Smooth muscle cell (in vitro differentiated cells): ENCODE measurements around the gene OSTM1. TPM values are rescaled to one million over a fixed set of nuclear protein-coding genes. Genes with fewer than 3 reads are reported as not detected.
A peak's percentile ranks its signal among the peaks of the same experiment; 100 is the strongest.

Source experiments
- DNase-seq: peaks from one replicate; lab custom pipeline; 2025; ENCODE audit not compliant: unreplicated experiment; lab: John Stamatoyannopoulos, UW
- H2AFZ ChIP-seq: fragments of 200-600 bp; sonication (generic); 2 replicates; pipeline ENCODE4 v1.6.0; 2016; ENCODE audit warnings: antibody characterized with exemption, low read depth, mild to moderate bottlenecking
- H3F3A ChIP-seq: fragments of 200-600 bp; sonication (generic); 2 replicates; pipeline ENCODE4 v1.6.0; 2017; ENCODE audit warnings: antibody characterized with exemption, low read depth
- H3K27ac ChIP-seq: fragments of 200-600 bp; sonication (generic); 2 replicates; pipeline ENCODE4 v1.5.1; 2016; ENCODE audit warnings: low read depth, mild to moderate bottlenecking
- H3K27me3 ChIP-seq: fragments of 200-600 bp; sonication (generic); 2 replicates; pipeline ENCODE4 v1.6.1; 2016; ENCODE audit warnings: low read depth, mild to moderate bottlenecking
- H3K36me3 ChIP-seq: fragments of 200-600 bp; sonication (generic); 2 replicates; pipeline ENCODE4 v1.5.1; 2016; ENCODE audit warnings: low read depth
- H3K4me1 ChIP-seq: fragments of 200-600 bp; sonication (generic); 2 replicates; pipeline ENCODE4 v1.5.1; 2016; ENCODE audit warnings: low read depth
- H3K4me2 ChIP-seq: fragments of 200-600 bp; sonication (generic); 2 replicates; pipeline ENCODE4 v1.6.0; 2016; ENCODE audit warnings: mild to moderate bottlenecking
- H3K4me3 ChIP-seq: fragments of 200-600 bp; sonication (generic); 2 replicates; pipeline ENCODE4 v1.5.1; 2016; ENCODE audit warnings: mild to moderate bottlenecking
- H3K79me2 ChIP-seq: fragments of 200-600 bp; sonication (generic); 2 replicates; pipeline ENCODE4 v1.6.0; 2016; ENCODE audit warnings: low read depth, mild to moderate bottlenecking
- H3K9ac ChIP-seq: fragments of 200-600 bp; sonication (generic); 2 replicates; pipeline ENCODE4 v1.6.0; 2016; ENCODE audit warnings: low read depth
- H3K9me3 ChIP-seq: fragments of 200-600 bp; sonication (generic); replicated peaks from 2 replicates; pipeline ENCODE4 v1.5.1; 2016; ENCODE audit warnings: low read depth
- H4K20me1 ChIP-seq: fragments of 200-600 bp; sonication (generic); 2 replicates; pipeline ENCODE4 v1.6.0; 2016; ENCODE audit warnings: low read depth
- CTCF ChIP-seq: fragments of 200-600 bp; sonication (generic); IDR thresholded peaks from 2 replicates; pipeline ENCODE4 v1.5.1; 2017; ENCODE audit warnings: borderline replicate concordance, mild to moderate bottlenecking, antibody characterized with exemption; ENCODE audit not compliant: insufficient read depth, poor library complexity, severe bottlenecking
- WGBS: methylation state at CpG from one replicate; pipeline ENCODE4 v1.1.7; 2016; ENCODE audit warnings: low lambda C conversion rate; 5-methylcytosine and 5-hydroxymethylcytosine counted together
- polyA plus RNA-seq: library from polyadenylated mRNA; unstranded; fragments of >200 nt; fragmentation: Nextera tagmentation; extraction: Ambion mirVana; gene quantifications from 2 replicates; pipeline ENCODE4 v1.2.1, GENCODE V29; 2016
- total RNA-seq: library from RNA; depleted of rRNA; stranded (reverse); fragments of >200 nt; gene quantifications from 2 replicates; pipeline ENCODE4 v1.2.3, GENCODE V29; 2014

OSTM1 gene
- total and polyA plus RNA-seq, 2 experiments from 2014 or later: 11.7 to 31.4 TPM

GRCh38 chr6:108118359-108118724, 43.8 kb upstream of the OSTM1 start:
- no peak overlapping the region for H3K27ac ChIP-seq
- WGBS: 20% methylated on average over 1 of the region's 45 CpGs
- H3F3A ChIP-seq: no peaks in the 10 kb centered on the region
- H3K9ac ChIP-seq: no peak overlapping the region
- H3K4me3 ChIP-seq: peak overlapping the region; percentile 61
- H3K36me3 ChIP-seq: no peaks in the 10 kb centered on the region
- peak overlapping the region; percentile 95 for H3K4me2 ChIP-seq
- no peaks in the 10 kb centered on the region for H4K20me1 ChIP-seq
- H3K9me3 ChIP-seq: no peaks in the 10 kb centered on the region
- no peak for TF ChIP-seq CTCF
- peak overlapping the region; percentile 41 for H2AFZ ChIP-seq
- DNase-seq: no peak
- no peaks in the 10 kb centered on the region for H3K79me2 ChIP-seq
- peaks cover 94% of the 10 kb centered on the region for H3K27me3 ChIP-seq
- H3K4me1 ChIP-seq: peaks cover 45% of the 10 kb centered on the region

- H3K4me1 ChIP-seq: peaks cover 44% of the 10 kb centered on the region
- no peak overlapping the region for H3K27ac ChIP-seq
- H3K79me2 ChIP-seq: no peaks in the 10 kb centered on the region
- H3K9me3 ChIP-seq: no peaks in the 10 kb centered on the region
- TF ChIP-seq CTCF: no peak
- no peak overlapping the region for H3K9ac ChIP-seq
- no peaks in the 10 kb centered on the region for H3F3A ChIP-seq
- DNase-seq: no peak
- peaks cover 89% of the 10 kb centered on the region for H3K27me3 ChIP-seq
- 1% methylated on average over 43 of the region's 72 CpGs for WGBS
- H2AFZ ChIP-seq: peak overlapping the region; percentile 41
- no peaks in the 10 kb centered on the region for H4K20me1 ChIP-seq
- H3K36me3 ChIP-seq: no peaks in the 10 kb centered on the region
- H3K4me2 ChIP-seq: peak overlapping the region; percentile 95
- peak overlapping the region; percentile 61 for H3K4me3 ChIP-seq
These were observed 43.2 kb upstream of the OSTM1 start for GRCh38 chr6:108117427-108118358.

- Histone ChIP-seq H3K9me3 (no peaks in the 10 kb centered on the region), H3K4me2 (peak overlapping the region; percentile 95), H3K4me3 (peak overlapping the region; percentile 61), H3K79me2 (no peaks in the 10 kb centered on the region), H3F3A (no peaks in the 10 kb centered on the region), H2AFZ (no peak overlapping the region), H3K27ac (no peak overlapping the region), H3K27me3 (peaks cover 89% of the 10 kb centered on the region), H3K9ac (no peak overlapping the region), H3K36me3 (no peaks in the 10 kb centered on the region), H4K20me1 (no peaks in the 10 kb centered on the region), H3K4me1 (peaks cover 44% of the 10 kb centered on the region)
- TF ChIP-seq CTCF: no peak
- 7% methylated on average over 46 of the region's 46 CpGs for WGBS
- no peak for DNase-seq
These were observed 42.2 kb upstream of the OSTM1 start for GRCh38 chr6:108116546-108117426.
